Endothelial cell of umbilical vein (primary cell): ENCODE results near the gene UBE2G1.
"Not testable (repeated sequence)": the region's sequence is repeated elsewhere in the genome, so short reads cannot be mapped to it uniquely, and the experiment has no call there.

Experiments used
- CTCF ChIP-seq, 2 donors: IDR thresholded peaks; 1 replicate in 1 of 2; 2 replicates in 1 of 2; pipeline ENCODE4 v1.5.1; 2011; ENCODE audit warnings: low read length in 2 of 2, mild to moderate bottlenecking in 2 of 2, moderate library complexity in 2 of 2, control low read depth in 1 of 2, inconsistent platforms in 1 of 2, low read depth in 1 of 2; ENCODE audit not compliant: insufficient read depth in 1 of 2; ENCODE audit errors: extremely low read depth in 1 of 2
- EZH2 ChIP-seq: IDR thresholded peaks from 2 replicates; pipeline ENCODE4 v1.6.1; 2012; ENCODE audit warnings: borderline replicate concordance, low read depth, mild to moderate bottlenecking, moderate library complexity, low read length, inconsistent platforms; ENCODE audit not compliant: severe bottlenecking
- FOS ChIP-seq: IDR thresholded peaks from 2 replicates; pipeline ENCODE4 v1.6.1; 2011; ENCODE audit warnings: mild to moderate bottlenecking, low read length, moderate library complexity, borderline replicate concordance; ENCODE audit not compliant: insufficient read depth
- POLR2A ChIP-seq: IDR thresholded peaks from 2 replicates; pipeline ENCODE4 v1.6.1; 2012; ENCODE audit warnings: low read depth, mild to moderate bottlenecking, control low read depth, low read length
- POLR2AphosphoS5 ChIP-seq: IDR thresholded peaks from 2 replicates; pipeline ENCODE4 v1.6.1; 2012; ENCODE audit warnings: low read depth, mild to moderate bottlenecking, control low read depth, low read length, moderate library complexity; ENCODE audit not compliant: insufficient read depth

DNA sequence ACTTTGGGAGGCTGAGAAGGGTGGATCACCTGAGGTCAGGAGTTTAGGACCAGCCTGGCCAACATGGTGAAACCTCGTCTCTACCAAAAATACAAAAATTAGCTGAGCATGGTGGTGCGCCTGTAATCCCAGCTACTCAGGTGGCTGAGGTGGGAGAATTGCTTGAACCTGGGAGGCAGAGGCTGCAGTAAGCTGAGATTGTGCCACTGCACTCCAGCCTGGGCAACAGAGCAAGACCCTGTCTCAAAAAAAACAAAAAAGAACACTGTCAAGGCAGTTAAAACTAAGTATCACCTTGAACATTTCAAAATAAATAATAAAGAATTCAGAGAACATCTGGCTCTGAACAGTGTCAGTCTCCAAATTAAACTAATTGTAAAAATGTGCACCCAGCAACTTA, 16.3 kb downstream of the UBE2G1 start:
- TF ChIP-seq CTCF (IDR thresholded peaks at IDR 0.05; ENCODE audit: extremely low read depth in 1 of 2, insufficient read depth in 1 of 2, low read depth in 1 of 2, low read length in 2 of 2); FOS; EZH2; POLR2AphosphoS5; POLR2A: not testable (repeated sequence)
